ENCODE data around the gene EIF4G1.

DNA sequence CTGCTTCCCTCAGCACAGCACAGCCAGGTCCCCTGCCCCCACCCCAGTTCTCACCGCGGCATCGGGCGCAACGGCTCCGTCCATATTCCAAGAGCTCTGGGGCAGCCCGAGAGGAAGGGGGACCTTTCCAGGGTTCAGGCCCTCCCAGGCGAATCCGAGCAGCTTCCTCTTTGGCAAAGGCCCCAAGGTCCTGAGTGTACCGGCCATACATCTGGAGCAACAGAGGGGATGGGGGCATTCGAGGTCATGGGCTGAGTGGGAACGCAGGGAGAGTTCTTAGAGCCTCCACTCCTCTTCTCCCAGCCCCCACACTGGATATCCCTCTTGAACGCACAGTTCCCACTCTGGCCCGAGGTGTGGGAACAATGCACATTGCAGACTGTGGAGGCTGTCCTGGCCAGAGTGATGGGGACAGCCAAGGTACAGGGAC, 44.5 kb downstream of the EIF4G1 start:
- TF ChIP-seq, protein P1, sequence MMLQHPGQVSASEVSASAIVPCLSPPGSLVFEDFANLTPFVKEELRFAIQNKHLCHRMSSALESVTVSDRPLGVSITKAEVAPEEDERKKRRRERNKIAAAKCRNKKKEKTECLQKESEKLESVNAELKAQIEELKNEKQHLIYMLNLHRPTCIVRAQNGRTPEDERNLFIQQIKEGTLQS (IDR thresholded peaks at IDR 0.05), result no peak
- no peak for TF ChIP-seq POLR2AphosphoS5 (IDR thresholded peaks at IDR 0.05; ENCODE audit: low read depth, low read length)
- TF ChIP-seq, protein P2, sequence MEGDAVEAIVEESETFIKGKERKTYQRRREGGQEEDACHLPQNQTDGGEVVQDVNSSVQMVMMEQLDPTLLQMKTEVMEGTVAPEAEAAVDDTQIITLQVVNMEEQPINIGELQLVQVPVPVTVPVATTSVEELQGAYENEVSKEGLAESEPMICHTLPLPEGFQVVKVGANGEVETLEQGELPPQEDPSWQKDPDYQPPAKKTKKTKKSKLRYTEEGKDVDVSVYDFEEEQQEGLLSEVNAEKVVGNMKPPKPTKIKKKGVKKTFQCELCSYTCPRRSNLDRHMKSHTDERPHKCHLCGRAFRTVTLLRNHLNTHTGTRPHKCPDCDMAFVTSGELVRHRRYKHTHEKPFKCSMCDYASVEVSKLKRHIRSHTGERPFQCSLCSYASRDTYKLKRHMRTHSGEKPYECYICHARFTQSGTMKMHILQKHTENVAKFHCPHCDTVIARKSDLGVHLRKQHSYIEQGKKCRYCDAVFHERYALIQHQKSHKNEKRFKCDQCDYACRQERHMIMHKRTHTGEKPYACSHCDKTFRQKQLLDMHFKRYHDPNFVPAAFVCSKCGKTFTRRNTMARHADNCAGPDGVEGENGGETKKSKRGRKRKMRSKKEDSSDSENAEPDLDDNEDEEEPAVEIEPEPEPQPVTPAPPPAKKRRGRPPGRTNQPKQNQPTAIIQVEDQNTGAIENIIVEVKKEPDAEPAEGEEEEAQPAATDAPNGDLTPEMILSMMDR (IDR thresholded peaks at IDR 0.05 in 2 of 3, conservative IDR thresholded peaks at IDR 0.05 in 1 of 3; ENCODE audit: borderline replicate concordance in 1 of 3, insufficient read depth in 1 of 3, low read depth in 2 of 3, low read length in 2 of 3), result no peak

Measured in HCT116 (cell line).